IPS-20b (cell line): ENCODE data around the gene RCC1.
A peak's percentile ranks its signal among the peaks of the same experiment; 100 is the strongest.
"Not testable (repeated sequence)": the region's sequence is repeated elsewhere in the genome, so short reads cannot be mapped to it uniquely, and the experiment has no call there.

Experiments
- H3K27ac ChIP-seq: one replicate; pipeline ENCODE4 v1.5.1; 2013; ENCODE audit warnings: low read length
- H3K27me3 ChIP-seq: 2 replicates; pipeline ENCODE4 v1.6.1; 2013; ENCODE audit warnings: mild to moderate bottlenecking, low read length, inconsistent platforms; ENCODE audit not compliant: insufficient read depth
- H3K36me3 ChIP-seq: 2 replicates; pipeline ENCODE4 v1.6.1; 2013; ENCODE audit warnings: low read depth, mild to moderate bottlenecking, inconsistent platforms, low read length, moderate library complexity; ENCODE audit not compliant: insufficient read depth
- H3K4me1 ChIP-seq: 2 replicates; pipeline ENCODE4 v1.6.1; 2013; ENCODE audit warnings: mild to moderate bottlenecking, control low read depth, inconsistent platforms, low read length, moderate library complexity; ENCODE audit not compliant: insufficient read depth
- H3K4me3 ChIP-seq: 2 replicates; pipeline ENCODE4 v1.5.1; 2013; ENCODE audit warnings: mild to moderate bottlenecking, low read length, inconsistent platforms
- H3K9ac ChIP-seq: 2 replicates; pipeline ENCODE4 v1.6.1; 2013; ENCODE audit warnings: low read depth, mild to moderate bottlenecking, inconsistent platforms, low read length, moderate library complexity
- H3K9me3 ChIP-seq: 2 replicates; pipeline ENCODE4 v1.6.1; 2013; ENCODE audit warnings: mild to moderate bottlenecking, low read depth, low read length, inconsistent platforms; ENCODE audit not compliant: insufficient read depth

Gene RCC1

DNA sequence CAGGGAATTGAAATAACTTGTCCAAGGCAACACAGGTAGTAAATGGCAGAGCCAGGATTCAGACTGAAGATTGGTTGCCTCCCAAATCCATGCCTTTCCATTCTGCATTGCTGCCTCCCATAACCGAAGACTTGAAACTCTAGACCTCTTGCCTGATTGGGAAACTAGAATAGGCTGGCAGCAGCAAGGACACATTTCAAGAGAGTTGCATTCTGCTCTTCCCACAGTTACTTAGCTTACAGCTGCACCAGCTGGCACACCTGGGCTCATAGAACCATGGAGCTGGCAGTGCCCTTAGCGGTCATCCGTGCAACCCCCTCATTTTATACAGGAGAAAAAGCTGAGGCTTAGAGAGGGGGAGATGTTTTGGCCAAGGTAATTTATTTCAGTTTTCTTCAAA lies 55.0 kb downstream of the RCC1 start:
- Histone ChIP-seq H3K9ac (no peak overlapping the region), H3K36me3 (peaks cover 73% of the 10 kb centered on the region), H3K9me3 (no peaks in the 10 kb centered on the region), H3K4me1 (no peaks in the 10 kb centered on the region), H3K4me3 (no peak overlapping the region), H3K27me3 (no peaks in the 10 kb centered on the region), H3K27ac (no peak overlapping the region)

DNA sequence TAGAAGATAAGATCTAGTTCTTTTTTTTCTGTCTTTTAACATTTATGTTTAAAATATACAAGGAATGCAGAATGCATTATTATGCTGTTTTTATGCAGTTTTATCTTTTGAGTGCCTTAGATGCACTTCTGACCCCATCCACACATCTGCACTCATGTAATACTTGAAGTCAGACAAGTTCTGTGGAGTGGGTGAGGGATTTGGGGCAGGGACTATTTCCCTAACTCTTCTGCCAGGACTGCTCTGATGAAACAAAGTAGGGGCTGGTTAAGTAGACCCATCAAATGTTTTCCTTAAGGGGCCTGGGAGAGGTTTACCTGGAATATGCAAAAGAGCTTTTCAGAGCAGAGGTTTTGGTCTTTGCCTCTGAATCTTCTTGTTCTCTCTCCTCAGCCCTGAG lies 58.5 kb downstream of the RCC1 start:
- Histone ChIP-seq H3K4me3 (no peak overlapping the region), H3K9me3 (no peaks in the 10 kb centered on the region), H3K4me1 (no peaks in the 10 kb centered on the region), H3K27me3 (no peaks in the 10 kb centered on the region), H3K9ac (no peak overlapping the region), H3K36me3 (peaks cover 82% of the 10 kb centered on the region), H3K27ac (no peak overlapping the region)

DNA sequence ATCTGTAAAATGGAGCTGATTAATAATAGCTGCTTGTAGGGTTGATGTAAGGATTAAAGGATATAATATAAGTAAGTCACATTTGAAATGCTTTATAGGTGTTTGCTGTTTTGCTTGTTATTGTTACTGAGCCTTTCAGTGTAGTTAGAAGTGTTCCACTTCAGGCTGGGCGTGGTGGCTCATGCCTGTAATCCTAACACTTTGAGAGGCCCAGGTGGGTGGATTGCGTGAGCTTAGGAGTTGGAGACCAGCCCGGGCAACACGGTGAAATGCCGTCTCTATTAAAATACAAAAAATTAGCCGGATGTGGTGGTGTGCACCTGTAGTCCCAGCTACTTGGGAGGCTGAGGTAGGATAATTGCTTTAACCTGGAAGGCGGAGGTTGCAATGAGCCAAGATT lies 59.2 kb downstream of the RCC1 start:
- Histone ChIP-seq H3K9me3 (no peaks in the 10 kb centered on the region), H3K4me1 (no peaks in the 10 kb centered on the region), H3K4me3 (no peak overlapping the region), H3K27ac (no peak overlapping the region), H3K27me3 (no peaks in the 10 kb centered on the region), H3K36me3 (peaks cover 76% of the 10 kb centered on the region), H3K9ac (no peak overlapping the region)

DNA sequence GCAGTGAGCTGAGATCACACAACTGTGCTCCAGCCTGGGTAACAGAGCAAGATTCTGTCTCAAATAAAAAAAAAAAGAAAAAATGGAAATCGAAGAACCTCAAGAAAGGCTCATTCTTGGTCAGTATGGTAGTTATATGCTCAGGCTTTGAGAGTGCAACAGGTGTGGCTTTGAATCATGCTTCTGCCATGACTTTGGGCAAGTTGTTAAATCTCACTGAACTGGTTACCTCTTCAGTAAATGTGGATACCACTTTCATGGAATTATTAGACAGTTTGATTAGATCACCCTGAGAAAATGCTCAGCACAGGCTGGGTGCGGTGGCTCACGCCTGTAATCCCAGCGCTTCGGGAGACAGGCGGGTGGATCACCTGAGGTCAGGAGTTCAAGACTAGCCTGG lies 59.9 kb downstream of the RCC1 start:
- Histone ChIP-seq H3K27me3 (no peaks in the 10 kb centered on the region), H3K9me3 (no peaks in the 10 kb centered on the region), H3K9ac (no peak overlapping the region), H3K4me1 (no peaks in the 10 kb centered on the region), H3K36me3 (peaks cover 76% of the 10 kb centered on the region), H3K4me3 (no peak overlapping the region), H3K27ac (no peak overlapping the region)

DNA sequence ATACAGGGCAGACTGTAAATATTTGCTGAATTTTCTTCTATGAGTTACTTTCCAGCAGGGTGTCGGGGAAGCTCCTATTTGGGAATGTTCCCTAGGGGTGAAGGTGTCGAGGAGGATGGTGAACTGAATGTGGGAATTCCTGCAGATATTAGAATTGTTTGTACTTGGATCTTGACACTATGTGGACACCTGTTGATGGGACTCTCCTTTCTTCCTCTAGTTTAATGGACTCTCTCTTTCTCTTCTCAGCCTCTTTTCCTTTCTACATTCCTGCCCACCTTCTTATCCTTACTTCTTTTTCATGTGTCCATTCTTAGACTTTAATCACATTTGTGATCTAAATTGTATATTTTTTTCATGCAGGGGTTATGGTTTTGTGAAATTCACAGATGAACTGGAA lies 61.1 kb downstream of the RCC1 start:
- no peaks in the 10 kb centered on the region for H3K27me3 ChIP-seq
- no peak overlapping the region for H3K27ac ChIP-seq
- no peak overlapping the region for H3K4me3 ChIP-seq
- peaks cover 76% of the 10 kb centered on the region for H3K36me3 ChIP-seq
- no peak overlapping the region for H3K9ac ChIP-seq
- H3K9me3 ChIP-seq: no peaks in the 10 kb centered on the region
- H3K4me1 ChIP-seq: no peaks in the 10 kb centered on the region

DNA sequence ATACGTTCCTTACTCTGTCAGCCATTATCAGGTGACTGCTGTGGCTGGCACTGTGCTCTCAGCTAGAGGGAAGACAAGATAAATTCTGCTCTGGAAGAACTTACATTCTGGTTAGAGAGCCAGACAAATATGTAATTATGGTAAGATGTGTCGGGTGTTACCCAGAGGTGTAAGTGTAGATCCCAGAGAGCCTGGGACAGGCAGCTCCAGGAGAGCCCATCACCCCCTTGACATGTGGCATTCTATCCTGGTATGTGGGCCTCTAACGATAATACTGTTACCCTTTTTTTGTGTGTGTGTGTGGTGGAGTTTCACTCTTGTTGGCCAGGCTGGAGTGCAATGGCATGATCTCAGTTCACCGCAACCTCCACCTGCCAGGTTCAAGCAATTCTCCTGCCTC lies 66.1 kb downstream of the RCC1 start:
- Histone ChIP-seq H3K36me3 (peaks cover 66% of the 10 kb centered on the region), H3K27ac (no peak overlapping the region), H3K4me3 (no peak overlapping the region), H3K27me3 (no peaks in the 10 kb centered on the region), H3K9ac (no peak overlapping the region), H3K4me1 (no peaks in the 10 kb centered on the region), H3K9me3 (no peaks in the 10 kb centered on the region)

DNA sequence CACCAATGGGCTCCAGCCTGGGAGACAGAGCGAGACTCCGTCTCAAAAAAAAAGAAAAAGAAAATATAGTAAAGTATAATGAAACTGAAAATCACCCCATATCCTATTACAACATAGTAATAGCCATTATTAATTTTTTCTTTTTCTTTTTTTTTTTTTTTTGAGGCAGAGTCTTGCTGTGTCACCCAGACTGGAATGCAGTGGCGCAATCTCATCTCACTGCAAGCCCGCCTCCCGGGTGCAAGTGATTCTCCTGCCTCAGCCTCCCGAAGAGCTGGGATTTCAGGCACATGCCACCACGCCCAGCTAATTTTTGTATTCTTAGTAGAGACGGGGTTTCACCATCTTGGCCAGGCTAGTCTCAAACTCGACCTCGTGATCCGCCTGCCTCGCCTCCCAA lies 67.0 kb downstream of the RCC1 start:
- not testable (repeated sequence) for H3K4me1 ChIP-seq, H3K27me3 ChIP-seq, H3K9ac ChIP-seq, H3K27ac ChIP-seq, H3K4me3 ChIP-seq, H3K9me3 ChIP-seq
- peaks cover 66% of the 10 kb centered on the region for H3K36me3 ChIP-seq

DNA sequence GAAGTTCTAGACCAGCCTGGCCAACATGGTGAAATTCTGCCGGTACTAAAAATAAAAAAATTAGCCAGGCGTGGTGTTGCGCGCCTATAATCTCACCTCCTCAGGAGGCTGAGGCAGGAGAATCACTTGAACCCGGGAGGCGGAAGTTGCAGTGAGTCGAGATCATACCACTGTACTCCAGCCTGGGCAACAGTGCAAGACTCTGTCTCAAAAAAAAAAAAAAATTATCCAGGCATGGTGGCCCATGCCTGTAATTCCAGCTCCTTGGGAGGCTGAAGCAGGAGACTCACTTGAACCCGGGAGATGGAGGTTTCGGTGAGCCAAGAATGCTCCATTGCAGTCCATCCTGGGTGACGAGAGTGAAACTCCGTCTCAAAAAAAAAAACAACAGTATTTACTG lies 67.7 kb downstream of the RCC1 start:
- Histone ChIP-seq H3K4me3 (no peak overlapping the region), H3K27me3 (no peaks in the 10 kb centered on the region), H3K9me3 (no peaks in the 10 kb centered on the region), H3K9ac (no peak overlapping the region), H3K36me3 (peaks cover 66% of the 10 kb centered on the region), H3K27ac (no peak overlapping the region), H3K4me1 (no peaks in the 10 kb centered on the region)

DNA sequence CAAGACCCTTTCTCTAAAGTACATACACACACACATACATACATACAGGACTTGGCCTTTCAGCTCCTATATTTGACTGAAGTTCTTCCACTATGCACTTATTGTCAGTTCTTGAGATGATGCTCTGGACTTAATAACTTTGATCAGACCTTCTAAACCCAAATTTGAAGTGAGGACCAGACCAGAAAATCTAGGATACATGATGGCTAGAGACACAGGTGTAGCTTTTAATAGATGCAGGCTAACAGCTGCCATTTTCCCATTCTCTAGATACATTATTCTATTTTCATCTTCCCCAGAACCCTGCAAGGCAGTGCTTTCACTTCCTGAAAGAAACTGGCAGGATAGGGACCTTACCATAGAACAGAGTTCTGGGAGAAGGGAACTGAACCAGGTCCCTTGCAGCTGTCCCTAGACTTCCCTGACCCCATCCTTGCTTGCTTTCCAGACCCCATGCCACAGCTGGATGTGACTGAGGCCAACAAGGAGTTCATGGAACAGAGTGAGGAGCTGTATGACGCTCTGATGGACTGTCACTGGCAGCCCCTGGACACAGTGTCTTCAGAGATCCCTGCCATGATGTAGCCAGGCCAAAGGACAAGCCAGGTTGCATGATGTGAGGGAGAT lies 71.3 kb downstream of the RCC1 start:
- peaks cover 71% of the 10 kb centered on the region for H3K36me3 ChIP-seq
- H3K27ac ChIP-seq: no peak overlapping the region
- H3K9ac ChIP-seq: no peak overlapping the region
- H3K4me3 ChIP-seq: no peak overlapping the region
- H3K4me1 ChIP-seq: peaks cover 5% of the 10 kb centered on the region
- H3K27me3 ChIP-seq: peaks cover 1% of the 10 kb centered on the region; the same call in 1 of the 2 replicates
- H3K9me3 ChIP-seq: no peaks in the 10 kb centered on the region

DNA sequence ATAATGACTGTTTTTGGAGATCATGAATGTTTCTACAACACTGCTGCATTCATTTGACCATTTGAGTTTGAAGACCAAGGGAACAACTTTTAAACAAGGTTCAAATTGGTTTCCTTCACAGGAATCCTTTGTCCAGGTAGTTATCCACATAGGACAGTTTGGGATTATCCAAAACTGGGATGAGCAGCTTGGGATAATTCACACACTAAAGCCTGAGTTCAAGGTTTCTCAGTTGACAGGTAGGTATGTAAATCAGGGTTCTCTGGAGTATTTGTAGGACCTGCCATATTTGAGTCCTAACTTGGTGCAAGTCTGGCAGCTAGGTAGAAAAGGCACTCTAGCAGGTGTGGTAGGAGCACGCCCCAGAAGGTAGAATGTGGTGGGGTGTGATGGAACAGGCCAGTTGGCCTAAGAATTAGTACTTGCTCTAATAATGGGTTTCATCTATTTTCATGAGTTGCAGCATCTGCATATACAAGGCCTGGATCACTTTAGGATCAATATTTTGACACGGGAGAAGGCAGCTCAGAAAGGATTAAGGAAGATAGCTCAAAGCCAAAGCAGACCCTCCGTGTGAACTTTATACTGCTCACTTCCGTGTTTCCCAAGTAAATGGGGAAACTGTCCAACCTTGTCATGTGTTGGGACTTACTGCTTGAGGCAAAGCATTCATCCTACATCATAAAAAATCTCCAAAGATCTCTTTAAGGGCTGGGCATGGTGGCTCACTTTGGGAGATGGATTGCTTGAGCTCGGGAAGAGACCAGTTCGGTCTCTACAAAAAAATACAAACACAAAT lies 72.1 kb downstream of the RCC1 start:
- Histone ChIP-seq H3K9ac (no peak overlapping the region), H3K36me3 (peaks cover 66% of the 10 kb centered on the region), H3K9me3 (no peaks in the 10 kb centered on the region), H3K4me3 (no peak overlapping the region), H3K27me3 (peaks cover 7% of the 10 kb centered on the region; the same call in 1 of the 2 replicates), H3K4me1 (peaks cover 5% of the 10 kb centered on the region), H3K27ac (no peak overlapping the region)

DNA sequence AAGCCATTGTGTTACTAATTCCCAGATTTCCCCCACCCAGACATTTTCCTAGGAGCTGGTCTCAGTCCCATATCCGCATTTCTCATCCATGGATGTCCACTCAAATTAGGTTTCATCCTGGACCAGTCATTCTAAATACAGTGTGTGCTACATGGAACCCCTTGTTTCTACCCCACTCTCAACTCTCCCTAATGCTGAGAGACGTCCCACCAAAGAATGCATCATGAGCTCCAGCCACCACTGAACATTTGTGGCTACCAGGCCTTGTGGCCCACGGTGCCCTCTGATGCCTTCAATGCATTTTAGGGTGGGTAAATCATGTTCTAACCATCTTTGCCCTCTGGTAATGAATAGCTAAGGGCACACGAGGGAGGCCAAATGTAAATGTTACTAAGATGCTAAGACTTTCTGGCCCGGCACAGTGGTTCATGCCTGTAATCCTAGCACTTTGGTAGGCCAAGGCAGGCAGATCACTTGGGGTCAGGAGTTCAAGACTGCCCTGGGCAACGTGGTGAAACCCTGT lies 72.9 kb downstream of the RCC1 start:
- no peaks in the 10 kb centered on the region for H3K9me3 ChIP-seq
- no peak overlapping the region for H3K27ac ChIP-seq
- H3K36me3 ChIP-seq: peaks cover 61% of the 10 kb centered on the region
- H3K4me3 ChIP-seq: peak overlapping the region; percentile 100; the same call in 1 of the 2 replicates
- peaks cover 5% of the 10 kb centered on the region for H3K4me1 ChIP-seq
- H3K27me3 ChIP-seq: peaks cover 7% of the 10 kb centered on the region; the same call in 1 of the 2 replicates
- no peak overlapping the region for H3K9ac ChIP-seq

DNA sequence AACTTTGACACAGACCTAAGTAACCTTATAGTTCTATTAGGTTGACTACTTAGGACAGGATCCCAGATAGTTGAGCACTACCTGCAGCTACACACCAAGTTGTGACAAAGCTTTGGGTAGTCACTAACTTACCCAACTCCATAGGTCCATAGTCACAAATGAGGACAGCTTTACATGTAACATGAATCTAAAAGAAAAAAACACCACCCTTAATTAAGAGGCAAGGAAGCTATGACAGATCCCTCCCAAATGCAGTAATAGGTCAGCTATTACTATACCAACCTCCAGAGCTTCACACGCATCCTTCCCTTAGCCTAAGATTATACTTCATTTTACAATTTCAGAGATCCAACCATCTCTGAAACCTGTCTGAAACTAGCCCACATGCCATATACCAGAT lies 73.6 kb downstream of the RCC1 start:
- peak overlapping the region; percentile 98; the same call in 1 of the 2 replicates for H3K9ac ChIP-seq
- no peak overlapping the region for H3K27ac ChIP-seq

More for the DNA sequence above, 73.6 kb downstream of the RCC1 start:
- H3K36me3 ChIP-seq: peaks cover 55% of the 10 kb centered on the region
- H3K27me3 ChIP-seq: peaks cover 7% of the 10 kb centered on the region; the same call in 1 of the 2 replicates
- H3K4me1 ChIP-seq: peaks cover 5% of the 10 kb centered on the region
- peak overlapping the region; percentile 100 for H3K4me3 ChIP-seq
- H3K9me3 ChIP-seq: no peaks in the 10 kb centered on the region
